Measurements from ENCODE around the gene SLC2A13. TPM values are rescaled to one million over a fixed set of nuclear protein-coding genes. Genes with fewer than 3 reads are reported as not detected.

The SLC2A13 gene
- total and polyA plus RNA-seq, 4 donors = 1.9 to 20.2 (median 6.9) TPM

GRCh38 chr12:39846971-39847650, 258.8 kb downstream of the SLC2A13 start:
- Histone ChIP-seq H3K9ac (ENCODE audit: low read depth in 1 of 2, low read length in 2 of 2) (no peak overlapping the region), H3K36me3 (ENCODE audit: control insufficient read depth in 4 of 4, insufficient read depth in 3 of 4, low read depth in 1 of 4, low read length in 3 of 4) (no peaks in the 10 kb centered on the region), H3K27me3 (ENCODE audit: control insufficient read depth in 4 of 4, insufficient read depth in 4 of 4, low read length in 3 of 4) (no peaks in the 10 kb centered on the region), H3K4me3 (ENCODE audit: low read depth in 1 of 3, low read length in 3 of 3) (no peak overlapping the region), H3K27ac (ENCODE audit: low read depth in 1 of 2, low read length in 2 of 2) (no peak overlapping the region), H3K4me1 (ENCODE audit: control insufficient read depth in 4 of 4, insufficient read depth in 4 of 4, low read length in 3 of 4) (no peaks in the 10 kb centered on the region), H3K9me3 (ENCODE audit: control insufficient read depth in 4 of 4, low read length in 3 of 4) (no peaks in the 10 kb centered on the region)
- DNase-seq (ENCODE audit: low spot score) = no peak
- TF ChIP-seq SP1 (IDR thresholded peaks at IDR 0.05) (no peak), EGR1 (IDR thresholded peaks at IDR 0.05; ENCODE audit: low read depth in 2 of 2) (no peak), JUND (IDR thresholded peaks at IDR 0.05) (no peak)
- 75% methylated on average over 2 of the region's 2 CpGs for WGBS

GRCh38 chr12:39846304-39846703, 259.6 kb downstream of the SLC2A13 start:
- DNase-seq (ENCODE audit: low spot score) = no peak
- no peak for TF ChIP-seq CTCF (IDR thresholded peaks at IDR 0.05; ENCODE audit: low read depth, low read length, missing input control)
- no peak for TF ChIP-seq HNF4A (conservative IDR thresholded peaks at IDR 0.05)
- TF ChIP-seq SP1 (IDR thresholded peaks at IDR 0.05) = no peak
- TF ChIP-seq FOXA1 (IDR thresholded peaks at IDR 0.05) = no peak

GRCh38 chr12:39840422-39840821, 265.5 kb downstream of the SLC2A13 start:
- TF ChIP-seq FOXA1 (IDR thresholded peaks at IDR 0.05) (no peak), TAF1 (conservative IDR thresholded peaks at IDR 0.05) (no peak), FOXA2 (IDR thresholded peaks at IDR 0.05) (no peak), MAX (IDR thresholded peaks at IDR 0.05) (no peak), ATF3 (IDR thresholded peaks at IDR 0.05) (no peak), GABPA (IDR thresholded peaks at IDR 0.05 in 1 of 2, conservative IDR thresholded peaks at IDR 0.05 in 1 of 2) (no peak), CTCF (IDR thresholded peaks at IDR 0.05; ENCODE audit: low read depth, low read length, missing input control) (no peak), EGR1 (IDR thresholded peaks at IDR 0.05; ENCODE audit: low read depth in 2 of 2) (no peak), HNF4A (conservative IDR thresholded peaks at IDR 0.05) (no peak), JUND (IDR thresholded peaks at IDR 0.05) (no peak)
- 89% methylated on average over 2 of the region's 2 CpGs for WGBS
- H3K27me3 ChIP-seq (ENCODE audit: control insufficient read depth in 4 of 4, insufficient read depth in 4 of 4, low read length in 3 of 4) = no peaks in the 10 kb centered on the region
- H3K4me1 ChIP-seq (ENCODE audit: control insufficient read depth in 4 of 4, insufficient read depth in 4 of 4, low read length in 3 of 4) = no peaks in the 10 kb centered on the region
- H3K4me3 ChIP-seq (ENCODE audit: low read depth in 1 of 3, low read length in 3 of 3) = no peak overlapping the region
- no peak for DNase-seq (ENCODE audit: low spot score)
- no peaks in the 10 kb centered on the region for H3K9me3 ChIP-seq (ENCODE audit: control insufficient read depth in 4 of 4, low read length in 3 of 4)
- H3K36me3 ChIP-seq (ENCODE audit: control insufficient read depth in 4 of 4, insufficient read depth in 3 of 4, low read depth in 1 of 4, low read length in 3 of 4) = no peaks in the 10 kb centered on the region
- H3K27ac ChIP-seq (ENCODE audit: low read depth in 1 of 2, low read length in 2 of 2) = no peak overlapping the region
- H3K9ac ChIP-seq (ENCODE audit: low read depth in 1 of 2, low read length in 2 of 2) = no peak overlapping the region

More at GRCh38 chr12:39846304-39846703, 259.6 kb downstream of the SLC2A13 start:
- Histone ChIP-seq H3K9me3 (ENCODE audit: control insufficient read depth in 4 of 4, low read length in 3 of 4) (no peaks in the 10 kb centered on the region), H3K36me3 (ENCODE audit: control insufficient read depth in 4 of 4, insufficient read depth in 3 of 4, low read depth in 1 of 4, low read length in 3 of 4) (no peaks in the 10 kb centered on the region), H3K9ac (ENCODE audit: low read depth in 1 of 2, low read length in 2 of 2) (no peak overlapping the region), H3K4me3 (ENCODE audit: low read depth in 1 of 3, low read length in 3 of 3) (no peak overlapping the region), H3K27me3 (ENCODE audit: control insufficient read depth in 4 of 4, insufficient read depth in 4 of 4, low read length in 3 of 4) (no peaks in the 10 kb centered on the region), H3K27ac (ENCODE audit: low read depth in 1 of 2, low read length in 2 of 2) (no peak overlapping the region), H3K4me1 (ENCODE audit: control insufficient read depth in 4 of 4, insufficient read depth in 4 of 4, low read length in 3 of 4) (no peaks in the 10 kb centered on the region)
- 92% methylated on average over 2 of the region's 2 CpGs for WGBS
